Measurements from ENCODE around the gene EXOC3L4. TPM values are rescaled to one million over a fixed set of nuclear protein-coding genes. Genes with fewer than 3 reads are reported as not detected.
"Not testable (repeated sequence)": the region's sequence is repeated elsewhere in the genome, so short reads cannot be mapped to it uniquely, and the experiment has no call there.

Gene EXOC3L4
- total RNA-seq, 1 donor from 2014 or later = 0.46 TPM

DNA sequence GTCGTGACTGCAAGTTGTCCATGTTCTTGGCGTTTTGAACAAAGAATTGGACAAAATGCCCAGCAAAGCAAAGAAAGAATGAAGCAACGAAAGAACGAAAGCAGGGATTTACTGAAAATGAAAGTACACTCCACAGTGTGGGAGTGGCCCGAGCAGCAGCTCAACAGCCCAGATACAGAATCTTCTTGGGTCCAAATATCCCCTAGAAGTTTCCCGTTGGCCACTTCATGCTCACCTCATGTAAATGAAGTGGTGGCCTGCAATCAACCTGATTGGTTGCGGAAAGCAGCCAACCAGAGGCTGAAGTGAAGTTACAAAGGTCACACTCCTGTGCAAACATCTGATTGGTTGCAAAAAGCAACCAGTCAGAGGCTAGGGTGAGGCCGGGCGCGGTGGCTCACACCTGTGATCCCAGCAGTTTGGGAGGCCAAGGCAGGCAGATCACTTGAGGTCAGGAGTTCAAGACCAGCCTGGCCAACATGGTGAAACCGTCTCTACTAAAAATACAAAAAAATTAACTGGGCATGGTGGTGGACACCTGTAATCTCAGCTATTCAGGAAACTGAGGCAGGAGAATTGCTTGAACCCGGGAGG is 20.7 kb downstream of the EXOC3L4 start:
- DNase-seq (ENCODE audit: low spot score); intact Hi-C loops (cut with DNase I): not testable (repeated sequence)

DNA sequence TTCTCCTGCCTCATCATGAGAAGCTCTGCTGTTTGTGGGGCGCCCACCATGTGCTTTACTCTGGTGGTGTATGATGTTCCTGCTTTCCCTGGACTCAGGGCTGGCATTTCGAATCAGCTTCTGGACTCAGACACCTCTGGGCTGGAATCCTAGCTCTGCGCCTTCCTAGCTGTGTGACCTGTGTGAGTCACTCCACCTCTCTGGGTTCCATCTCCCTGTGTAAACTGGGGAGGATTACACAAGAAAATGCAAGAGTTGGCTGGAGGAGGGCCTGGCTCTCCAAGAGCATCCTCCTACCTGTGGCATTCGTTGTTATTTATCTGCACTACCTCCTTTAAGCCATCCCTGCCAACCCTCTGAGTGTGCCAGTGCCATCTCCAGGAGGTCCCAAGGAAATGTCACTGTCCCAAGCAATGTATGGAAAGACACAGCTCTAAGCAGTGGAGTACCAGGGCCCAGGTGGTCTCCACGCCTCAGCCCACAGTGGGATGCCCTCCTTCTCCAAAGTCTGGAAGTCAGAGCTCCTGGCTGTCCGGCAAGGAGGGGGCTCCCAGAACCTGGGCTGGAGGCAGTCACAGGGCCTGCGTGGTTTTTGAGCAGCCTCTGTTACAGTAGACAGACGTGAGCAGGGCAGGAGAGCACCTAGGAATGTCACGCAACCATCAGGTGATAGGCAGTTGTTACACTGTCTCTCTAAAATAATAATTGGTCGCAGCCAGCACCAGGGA is 21.5 kb downstream of the EXOC3L4 start:
- intact Hi-C loops (cut with DNase I) = no loop called here

DNA sequence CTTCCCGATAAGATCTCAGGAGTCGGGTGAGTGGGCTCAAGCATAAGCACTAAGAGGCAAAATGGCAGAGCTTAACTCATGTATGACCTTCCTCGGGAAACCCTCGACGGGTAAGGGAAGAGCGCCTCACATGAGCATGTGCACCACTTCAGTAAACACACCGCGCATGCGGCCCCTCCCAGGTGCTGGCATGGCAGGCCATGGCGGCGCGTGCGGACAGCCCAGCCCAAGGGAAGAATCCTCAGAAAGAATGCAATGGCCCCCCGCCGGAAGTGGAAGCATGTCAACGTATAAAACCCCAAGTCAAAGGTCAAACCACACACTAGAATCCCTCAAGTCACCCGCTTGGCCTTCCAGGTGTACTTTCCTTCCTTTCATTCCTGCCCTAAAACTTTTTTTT is 22.1 kb downstream of the EXOC3L4 start:
- intact Hi-C loops (cut with DNase I) = no loop called here
- no peak for DNase-seq (ENCODE audit: low spot score)

More for the DNA sequence above, 21.5 kb downstream of the EXOC3L4 start:
- DNase-seq (ENCODE audit: low spot score) = no peak

DNA sequence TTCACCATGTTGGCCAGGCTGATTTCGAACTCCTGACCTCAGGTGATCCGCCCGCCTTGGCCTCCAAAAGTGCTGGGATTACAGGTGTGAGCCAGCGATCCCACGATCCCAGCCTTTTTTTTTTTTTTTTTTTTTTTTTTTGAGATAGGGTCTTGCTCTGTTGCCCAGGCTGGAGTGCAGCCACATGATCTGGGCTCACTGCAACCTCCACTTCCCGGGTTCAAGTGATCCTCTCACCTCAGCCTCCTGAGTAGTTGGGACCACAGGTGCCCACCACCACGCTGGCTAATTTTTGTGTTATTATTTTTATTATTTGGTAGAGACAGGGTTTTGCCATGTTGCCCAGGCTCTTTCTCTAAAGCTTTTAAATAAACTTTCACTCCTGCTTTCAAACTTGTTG is 23.0 kb downstream of the EXOC3L4 start:
- intact Hi-C loops (cut with DNase I); DNase-seq (ENCODE audit: low spot score): not testable (repeated sequence)

DNA sequence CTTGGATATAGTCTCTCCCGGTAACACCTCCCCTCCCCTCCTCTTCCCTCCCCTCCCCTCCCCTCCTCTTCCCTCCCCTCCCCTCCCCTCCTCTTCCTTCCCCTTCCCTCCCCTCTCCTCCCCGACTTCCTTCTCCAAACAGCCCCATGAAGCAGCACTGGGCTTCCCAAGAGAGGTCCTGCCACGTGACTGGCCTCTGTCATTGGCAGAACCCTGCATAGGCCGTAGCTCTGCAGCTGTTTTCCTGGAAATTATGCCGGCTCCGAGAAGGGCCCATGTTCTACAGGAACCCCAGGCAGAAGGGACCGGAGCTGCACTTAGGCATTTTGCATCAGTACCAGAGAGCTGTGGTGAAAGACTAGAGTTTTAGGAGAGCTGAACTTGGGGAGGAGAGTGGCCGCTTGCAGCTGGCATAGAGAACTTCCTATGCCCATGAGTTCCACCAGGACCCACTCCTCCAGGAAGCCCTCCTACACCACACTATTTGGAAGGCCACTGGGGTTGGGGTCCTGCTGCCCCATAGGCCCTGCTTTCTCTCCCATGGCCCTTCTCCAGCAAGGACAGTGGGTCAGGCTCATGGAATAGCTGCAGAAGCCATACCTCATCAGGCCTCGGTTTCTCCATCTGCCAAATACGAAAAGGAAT is 23.6 kb downstream of the EXOC3L4 start:
- intact Hi-C loops (cut with DNase I) = no loop called here
- DNase-seq (ENCODE audit: low spot score) = peak; percentile 96

DNA sequence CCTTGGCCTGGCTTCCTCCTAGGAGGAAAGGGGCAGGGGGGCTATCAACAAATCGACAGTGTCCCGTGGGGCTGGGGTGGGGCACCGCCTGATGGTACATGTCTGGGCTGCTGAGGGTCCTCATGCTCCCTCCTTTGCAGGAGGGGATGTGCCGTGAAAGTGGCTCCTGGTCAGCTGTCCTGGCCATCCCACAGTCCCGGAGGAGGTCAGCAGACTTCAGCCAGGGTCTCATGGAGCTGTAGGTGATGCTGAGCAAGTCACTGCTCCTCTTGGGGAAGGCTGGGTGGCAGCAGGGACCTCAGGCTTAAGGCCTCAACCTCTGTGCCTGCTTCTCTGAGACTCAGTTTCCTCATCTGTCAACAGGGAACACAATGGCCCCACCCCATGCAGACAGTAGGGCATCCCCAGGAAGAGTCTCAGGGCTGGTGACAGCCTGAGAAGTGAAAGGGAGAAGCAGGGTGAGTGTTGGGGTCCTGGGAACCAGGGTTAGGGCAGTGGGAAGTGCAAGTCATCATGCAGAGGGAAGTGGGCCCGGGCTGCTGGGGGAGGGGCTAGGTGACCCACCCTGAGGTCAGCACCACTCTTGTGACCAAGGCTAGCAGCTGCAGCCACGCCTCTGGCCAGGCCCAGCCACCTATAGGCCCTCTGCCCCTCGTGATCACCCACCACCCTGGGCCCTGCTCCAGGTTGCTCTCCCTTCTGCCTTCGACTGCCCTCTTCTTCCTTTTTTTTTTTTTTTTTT is 24.3 kb downstream of the EXOC3L4 start:
- intact Hi-C loops (cut with DNase I) = no loop called here
- DNase-seq (ENCODE audit: low spot score) = peak; percentile 96

DNA sequence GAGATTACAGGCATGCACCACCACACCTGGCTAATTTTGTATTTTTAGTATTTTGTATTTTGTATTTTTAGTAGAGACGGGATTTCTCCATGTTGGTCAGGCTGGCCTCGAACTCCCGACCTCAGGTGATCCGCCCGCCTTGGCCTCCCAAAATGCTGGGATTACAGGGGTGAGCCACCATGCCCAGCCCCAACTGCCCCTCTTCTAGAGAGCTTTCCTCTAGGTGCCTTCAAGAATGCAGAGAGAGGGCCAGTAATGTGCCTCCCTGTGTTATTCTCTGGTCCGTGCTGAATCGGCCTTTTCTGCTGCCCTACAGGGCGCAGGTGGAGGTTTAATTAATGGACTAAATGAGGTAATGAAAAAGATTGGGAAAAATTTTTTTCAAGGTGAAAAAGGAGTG is 25.0 kb downstream of the EXOC3L4 start:
- intact Hi-C loops (cut with DNase I); DNase-seq (ENCODE audit: low spot score): not testable (repeated sequence)

DNA sequence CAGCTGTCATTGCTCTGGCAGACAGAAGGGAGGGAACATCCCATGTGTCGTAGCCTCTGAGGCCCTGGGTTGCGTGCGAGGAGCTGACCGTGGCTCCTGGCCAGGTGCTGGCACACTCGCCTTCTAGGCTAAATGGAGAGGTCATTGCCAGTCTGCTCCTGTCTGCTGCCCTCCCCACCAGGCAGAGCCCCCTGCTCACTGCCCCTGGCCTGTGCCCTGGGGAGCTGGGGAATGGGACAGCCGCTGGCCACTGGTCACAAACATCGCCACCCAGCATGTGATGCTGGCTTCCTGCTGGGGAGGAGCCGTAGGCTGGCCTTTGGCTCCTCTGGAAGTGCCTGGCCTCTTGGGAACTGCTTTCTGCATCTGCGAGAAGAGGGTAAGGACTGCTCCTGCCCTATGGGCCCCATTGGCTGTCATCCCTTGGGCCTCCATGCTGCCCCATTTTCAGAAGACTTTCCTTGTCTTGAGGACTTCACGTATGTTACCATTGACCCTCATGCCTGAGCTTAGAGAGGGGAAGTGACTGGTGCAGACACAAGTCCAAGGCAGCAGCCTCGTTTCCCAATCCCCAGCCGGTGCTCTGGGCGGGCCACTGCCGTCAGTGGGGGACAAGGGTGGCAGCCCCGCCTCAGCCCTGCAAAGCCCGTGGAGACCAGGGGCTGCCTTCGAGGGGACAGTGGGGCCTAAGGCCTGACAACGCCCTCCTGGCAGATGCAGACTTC is 26.8 kb downstream of the EXOC3L4 start:
- intact Hi-C loops (cut with DNase I) = no loop called here
- DNase-seq (ENCODE audit: low spot score) = peak; percentile 88

DNA sequence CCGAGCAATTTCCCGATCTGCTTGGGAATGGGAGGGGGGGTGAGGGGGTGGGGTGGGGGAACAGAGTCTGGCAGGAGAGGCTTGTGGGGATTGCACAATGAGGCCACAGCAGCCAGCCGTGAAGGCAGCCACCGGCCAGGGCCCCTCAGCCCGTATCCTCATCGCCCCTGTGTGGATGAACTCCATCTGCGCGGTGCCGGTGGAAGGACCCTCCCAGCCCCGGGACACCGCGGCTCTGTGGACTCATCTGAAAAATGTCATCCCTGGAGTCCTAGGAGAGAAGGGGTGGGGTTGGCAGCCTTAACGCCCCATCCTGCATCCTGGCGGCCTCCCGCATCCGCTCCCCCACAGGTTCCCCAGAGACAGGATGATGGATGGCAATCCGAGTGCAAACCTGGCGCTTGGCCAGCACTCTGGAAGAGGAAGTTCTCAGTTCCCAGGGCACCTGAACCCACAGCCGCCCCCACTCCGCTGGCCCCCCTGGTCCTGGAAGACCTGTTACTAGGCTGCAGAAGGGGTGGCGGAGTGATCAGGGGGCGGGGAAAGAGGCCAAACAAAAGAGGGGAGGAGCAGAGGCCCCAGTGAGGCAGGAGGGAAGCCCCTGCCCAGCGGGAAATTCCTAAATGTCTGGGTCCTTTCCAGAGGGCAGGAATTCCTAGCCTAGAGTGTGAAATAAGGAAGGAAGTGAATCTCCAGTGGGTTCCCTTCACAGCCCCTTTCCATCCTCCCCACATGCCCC is 27.5 kb downstream of the EXOC3L4 start:
- intact Hi-C loops (cut with DNase I) = no loop called here

DNA sequence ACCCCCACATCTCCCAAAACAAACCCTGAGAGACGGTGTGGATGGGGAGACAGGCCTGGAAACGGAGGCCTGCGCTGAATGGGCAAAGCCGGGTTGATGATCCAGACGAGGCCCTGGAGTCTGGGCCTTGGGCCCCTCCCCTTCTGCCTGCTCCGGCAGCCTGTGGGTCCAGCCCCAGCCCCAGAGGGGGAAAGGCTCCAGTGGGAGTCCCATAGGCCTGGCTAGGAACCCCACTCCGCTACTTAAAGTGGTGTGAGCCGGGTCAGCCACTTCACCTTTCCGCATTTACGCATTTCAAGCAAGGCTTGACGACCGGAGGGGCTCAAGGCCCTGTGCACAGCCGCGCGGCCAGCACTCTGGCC is 28.0 kb downstream of the EXOC3L4 start:
- no peak for DNase-seq (ENCODE audit: low spot score)

More for the DNA sequence above, 27.5 kb downstream of the EXOC3L4 start:
- peak; percentile 94 for DNase-seq (ENCODE audit: low spot score)

DNA sequence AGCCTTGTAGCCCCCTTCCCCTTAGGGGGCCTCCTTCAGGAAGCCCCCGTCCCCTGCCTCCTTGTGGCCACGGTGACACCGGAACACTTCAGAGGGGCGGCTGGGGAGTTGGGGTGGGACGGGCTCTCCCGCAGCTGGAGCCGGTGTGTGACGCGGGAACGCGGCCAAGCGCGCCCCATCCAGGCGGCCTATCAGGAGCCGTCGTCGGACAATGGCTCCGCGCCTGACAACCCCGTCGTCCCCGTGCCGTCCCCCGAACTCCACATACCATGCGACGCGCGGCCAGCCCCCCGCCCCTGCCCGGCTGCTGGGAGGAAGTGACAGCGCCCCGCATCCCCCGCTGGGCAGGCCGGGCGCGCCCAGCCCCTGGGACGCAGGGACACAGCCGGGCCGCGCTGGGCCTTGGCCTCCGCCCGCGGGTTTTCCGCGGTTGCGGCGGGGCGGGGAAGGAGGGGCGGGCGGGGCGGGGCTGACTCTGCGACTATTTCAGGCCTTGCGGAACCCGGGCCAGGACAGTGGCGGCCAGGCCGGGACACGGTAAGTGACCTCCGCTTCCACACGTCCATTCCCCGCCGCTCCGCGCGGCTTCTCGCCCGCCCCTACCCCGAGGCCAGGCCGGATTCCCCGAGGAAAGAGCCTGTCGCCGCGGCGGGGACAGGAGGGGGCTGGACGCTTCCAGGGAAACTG is 28.6 kb downstream of the EXOC3L4 start, which contains the start of gene TNFAIP2:
TSS of gene TNFAIP2 (plus strand) at position 515 of the 687 bp plus-strand sequence. CDS start 2,997 bp downstream, outside the sequence.
- DNase-seq (ENCODE audit: low spot score) = peak; percentile 90
- intact Hi-C loops (cut with DNase I) = no loop called here

More for the DNA sequence above, 28.0 kb downstream of the EXOC3L4 start:
- intact Hi-C loops (cut with DNase I) = no loop called here

DNA sequence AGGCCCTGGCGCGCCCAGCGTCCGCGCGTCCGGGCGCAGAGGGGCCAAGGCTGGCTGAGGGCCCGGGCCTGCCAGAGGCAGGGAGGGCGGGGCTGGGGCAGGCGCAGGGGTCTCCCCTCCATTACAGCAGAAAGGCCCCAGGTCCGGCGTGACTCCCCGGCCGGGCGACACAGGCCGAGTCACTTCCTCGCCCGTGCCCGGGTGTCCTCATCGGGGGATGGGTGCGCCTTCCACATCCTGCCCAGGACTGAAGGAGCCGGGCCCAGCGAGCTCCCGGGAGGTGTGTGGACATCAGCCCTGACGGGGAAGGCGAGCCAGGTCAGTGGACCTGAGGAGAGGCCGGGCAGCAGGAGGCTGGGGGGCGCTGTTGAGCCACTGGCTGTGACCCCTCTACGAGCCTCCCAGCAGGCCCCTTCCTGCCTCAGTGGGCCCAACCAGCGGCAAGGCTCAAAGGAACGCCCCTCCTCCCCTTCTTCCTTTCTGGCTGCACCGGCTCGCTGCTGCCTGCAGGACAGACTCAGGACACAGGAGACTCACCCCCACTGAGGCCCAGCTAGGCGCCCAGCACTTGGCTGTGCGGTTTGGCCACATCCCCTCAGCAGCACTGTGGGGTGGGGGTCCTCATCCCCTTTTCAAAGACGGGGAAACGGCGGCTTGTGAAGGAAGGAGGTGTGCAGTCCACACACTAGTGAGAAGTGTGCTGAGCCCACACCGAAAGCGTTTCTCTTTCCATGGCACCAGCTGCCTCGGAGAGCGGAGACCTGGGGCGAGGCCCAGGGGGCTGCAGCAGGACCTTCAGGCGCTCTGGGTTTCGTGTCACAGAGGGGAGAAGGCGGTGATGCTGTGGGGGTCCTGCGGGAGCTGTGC is 29.3 kb downstream of the EXOC3L4 start:
- DNase-seq (ENCODE audit: low spot score) = peak; percentile 86
- intact Hi-C loops (cut with DNase I) = no loop called here

DNA sequence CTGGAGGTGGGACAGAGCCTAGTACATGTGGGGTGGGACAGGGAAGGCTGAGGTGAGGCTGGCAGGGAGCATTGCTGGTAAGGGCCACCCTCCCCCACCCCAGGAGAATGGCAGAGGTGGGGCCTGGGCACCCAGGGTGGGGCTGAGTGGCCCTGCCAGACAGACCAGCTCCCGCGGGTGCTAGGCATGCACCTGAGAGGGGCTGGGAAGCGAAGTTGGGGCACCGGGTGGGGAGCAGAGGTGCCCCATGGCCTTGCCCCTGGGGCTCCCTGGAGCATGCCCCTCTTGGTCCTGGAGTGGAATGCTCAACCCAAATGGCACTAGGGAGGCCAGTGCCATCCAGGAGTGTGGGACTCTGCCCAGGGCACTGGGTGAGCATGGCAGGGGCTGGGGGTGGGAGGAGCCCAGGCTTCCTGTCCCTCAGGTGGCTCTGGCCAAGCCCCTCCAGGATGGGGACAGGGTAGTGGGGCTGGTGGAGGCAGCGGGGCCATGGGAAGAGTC is 30.0 kb downstream of the EXOC3L4 start:
- no peak for DNase-seq (ENCODE audit: low spot score)
- intact Hi-C loops (cut with DNase I) = no loop called here

DNA sequence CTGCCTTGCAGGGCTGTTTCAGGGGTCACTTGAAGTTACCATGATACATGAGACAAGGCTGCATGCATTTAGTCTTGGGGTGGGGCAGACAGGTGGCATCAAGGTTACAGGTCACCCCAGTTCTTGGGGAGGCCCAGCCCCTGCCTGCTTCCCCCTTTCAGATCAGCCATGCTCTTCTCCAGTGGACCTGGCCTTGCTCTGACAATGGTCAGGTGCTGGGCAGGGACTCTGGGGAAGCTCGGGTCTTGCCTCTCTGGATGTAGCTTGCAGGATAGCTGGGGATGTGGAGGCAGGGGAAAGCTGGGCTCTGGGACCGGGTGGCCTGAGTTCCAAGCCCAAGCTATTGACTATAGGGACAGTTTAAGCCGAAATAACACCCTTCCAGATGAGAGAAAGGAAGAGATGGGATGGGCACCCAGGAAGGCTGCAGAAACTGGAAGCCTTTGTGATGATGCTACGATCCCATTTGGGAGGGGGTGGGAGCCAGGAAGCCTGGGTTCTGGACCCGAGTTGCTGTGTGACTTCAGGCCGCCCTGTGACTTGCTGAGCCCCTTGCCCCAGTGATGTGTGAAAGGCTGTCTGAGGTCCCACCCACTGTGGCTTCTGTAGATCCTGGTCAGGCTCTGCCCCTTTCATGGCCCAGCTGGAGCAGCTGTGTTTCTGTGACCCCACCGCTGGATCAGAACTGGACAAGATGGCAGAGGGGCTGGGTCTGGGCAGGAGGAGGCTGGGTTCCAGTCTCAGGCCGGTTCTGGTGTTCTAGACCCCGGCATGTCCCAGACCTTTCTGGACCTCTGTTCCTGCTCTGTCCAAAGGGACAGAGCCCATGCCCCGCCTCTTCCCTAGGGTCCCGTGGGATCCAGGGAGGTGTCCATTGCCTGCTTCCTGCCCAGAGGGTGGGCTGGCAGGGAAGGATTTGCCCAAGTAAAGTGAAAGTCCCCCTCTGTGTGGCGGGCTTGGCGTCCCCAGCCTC is 30.9 kb downstream of the EXOC3L4 start:
- intact Hi-C loops (cut with DNase I) = no loop called here
- no peak for DNase-seq (ENCODE audit: low spot score)

DNA sequence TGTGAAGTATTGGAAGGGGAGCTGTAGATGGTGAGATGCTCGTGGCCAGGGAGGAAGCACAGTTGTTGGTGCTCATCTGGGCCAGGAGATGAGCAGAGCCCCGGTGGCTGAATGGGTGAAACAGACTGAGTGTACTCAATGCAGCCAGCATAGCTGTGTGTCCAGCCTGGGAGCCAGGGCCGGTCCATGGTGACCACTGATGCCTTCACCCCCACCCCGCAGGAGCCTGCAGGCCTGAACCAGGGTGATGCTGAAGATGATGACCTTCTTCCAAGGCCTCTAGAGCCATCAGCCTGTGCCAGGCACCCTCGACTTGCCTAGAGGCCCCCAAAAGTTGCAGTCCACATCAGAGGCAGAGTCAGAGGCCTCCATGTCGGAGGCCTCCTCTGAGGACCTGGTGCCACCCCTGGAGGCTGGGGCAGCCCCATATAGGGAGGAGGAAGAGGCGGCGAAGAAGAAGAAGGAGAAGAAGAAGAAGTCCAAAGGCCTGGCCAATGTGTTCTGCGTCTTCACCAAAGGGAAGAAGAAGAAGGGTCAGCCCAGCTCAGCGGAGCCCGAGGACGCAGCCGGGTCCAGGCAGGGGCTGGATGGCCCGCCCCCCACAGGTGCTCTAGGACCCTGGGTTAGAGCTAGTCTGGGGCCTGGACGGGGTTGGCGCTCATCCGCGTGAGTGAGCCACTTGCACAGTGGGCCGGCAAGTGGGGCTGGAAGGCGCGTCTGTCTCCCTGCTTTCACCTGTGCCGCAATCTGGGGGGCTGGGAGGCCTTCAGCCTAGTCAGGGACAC is 31.8 kb downstream of the EXOC3L4 start:
- intact Hi-C loops (cut with DNase I) = no loop called here
- no peak for DNase-seq (ENCODE audit: low spot score)

All from cardiac septum (tissue), 1 donor.